Measurements from ENCODE around the gene THAP10.
A peak's percentile ranks its signal among the peaks of the same experiment; 100 is the strongest.

Gene THAP10

DNA sequence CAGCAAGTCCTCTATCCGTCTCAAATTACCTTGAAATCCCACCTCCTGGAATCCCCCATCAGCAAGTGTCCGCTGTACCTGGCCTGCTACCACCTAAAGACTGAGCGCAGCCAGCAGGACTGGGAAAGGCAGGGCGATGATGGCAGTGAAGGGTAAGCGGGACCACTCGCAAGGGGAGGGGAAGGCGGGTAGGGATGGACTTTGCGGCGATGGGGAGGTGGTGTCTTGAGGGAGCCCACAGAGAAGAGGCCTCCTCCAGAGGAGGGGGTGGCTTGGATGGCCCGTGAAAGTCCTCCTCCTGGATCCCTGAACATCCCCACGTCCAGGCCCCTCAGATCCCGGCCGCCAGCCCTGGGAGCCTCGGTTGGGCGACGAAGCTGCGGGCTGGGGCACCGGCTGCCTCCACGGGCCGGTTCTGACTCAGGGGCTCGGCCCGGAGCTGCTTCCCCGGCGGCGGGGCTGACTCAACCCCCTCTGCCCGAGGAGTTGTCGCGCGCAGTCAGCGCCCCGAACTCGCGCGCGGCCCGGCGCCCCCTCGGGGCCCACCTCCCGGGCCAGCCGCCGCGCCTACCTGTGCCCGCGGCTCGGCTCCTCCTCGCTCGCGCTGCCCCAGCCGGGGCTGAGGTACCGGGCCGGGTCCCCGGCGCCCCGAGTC lies 38.8 kb downstream of the THAP10 start:
- DNase-seq = peak; percentile 31

DNA sequence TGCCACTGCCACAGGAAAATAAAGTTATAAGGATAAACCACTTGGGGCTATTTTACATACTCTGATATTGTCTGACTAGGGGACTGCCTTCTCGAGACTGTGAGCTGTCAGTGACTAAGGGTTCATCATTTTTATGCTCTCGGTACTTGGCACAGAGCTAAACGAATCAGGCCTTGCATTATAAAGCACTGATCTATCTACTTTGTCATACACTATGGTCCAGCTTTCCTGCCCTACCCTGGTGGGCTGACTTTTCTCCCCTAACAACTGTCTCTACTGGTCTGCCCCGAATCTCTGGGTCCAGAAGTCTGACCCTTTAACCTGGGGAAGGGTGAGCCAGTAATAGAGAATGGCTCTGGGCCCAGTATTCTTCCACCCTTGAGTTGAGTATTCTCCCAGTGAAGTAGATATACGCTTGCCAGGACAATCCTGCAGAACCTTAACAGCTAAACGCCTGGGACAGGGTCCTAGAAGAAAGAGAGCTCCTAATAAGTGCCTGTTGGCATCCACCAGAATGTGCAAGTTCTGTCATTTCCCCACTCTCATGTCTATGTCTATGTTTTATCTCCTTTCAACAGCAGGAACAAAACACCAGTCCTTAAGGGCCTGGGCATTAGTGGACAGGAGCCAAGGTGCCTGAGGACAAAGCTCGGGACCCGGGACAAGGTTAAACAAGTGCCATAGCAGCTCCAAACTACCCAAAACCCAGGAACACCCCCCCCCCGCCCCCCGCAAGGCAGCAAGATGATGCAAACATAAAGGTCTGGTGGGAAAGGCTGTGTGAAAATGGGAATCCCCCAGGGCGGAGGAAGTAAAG lies 39.5 kb downstream of the THAP10 start:
- DNase-seq = no peak

DNA sequence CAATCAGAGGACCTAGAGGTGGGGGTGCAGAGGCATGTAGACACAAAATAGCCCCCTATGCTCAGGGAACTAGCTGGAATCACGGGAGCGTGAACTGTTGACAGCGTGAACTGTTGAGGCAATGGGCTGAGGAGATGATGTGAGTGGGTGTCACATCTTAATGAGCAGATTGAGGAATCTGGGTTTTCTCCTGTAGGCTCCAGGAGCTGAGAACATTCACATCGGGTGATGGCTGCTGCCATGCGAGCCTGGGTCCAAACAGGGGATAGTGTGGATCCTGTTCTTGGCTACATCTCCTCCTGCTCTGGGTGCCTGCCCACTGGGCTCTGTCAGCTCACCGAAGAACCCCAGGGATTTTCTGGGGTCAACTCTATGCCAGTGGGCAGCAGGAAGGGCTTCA lies 40.3 kb downstream of the THAP10 start:
- DNase-seq = no peak

DNA sequence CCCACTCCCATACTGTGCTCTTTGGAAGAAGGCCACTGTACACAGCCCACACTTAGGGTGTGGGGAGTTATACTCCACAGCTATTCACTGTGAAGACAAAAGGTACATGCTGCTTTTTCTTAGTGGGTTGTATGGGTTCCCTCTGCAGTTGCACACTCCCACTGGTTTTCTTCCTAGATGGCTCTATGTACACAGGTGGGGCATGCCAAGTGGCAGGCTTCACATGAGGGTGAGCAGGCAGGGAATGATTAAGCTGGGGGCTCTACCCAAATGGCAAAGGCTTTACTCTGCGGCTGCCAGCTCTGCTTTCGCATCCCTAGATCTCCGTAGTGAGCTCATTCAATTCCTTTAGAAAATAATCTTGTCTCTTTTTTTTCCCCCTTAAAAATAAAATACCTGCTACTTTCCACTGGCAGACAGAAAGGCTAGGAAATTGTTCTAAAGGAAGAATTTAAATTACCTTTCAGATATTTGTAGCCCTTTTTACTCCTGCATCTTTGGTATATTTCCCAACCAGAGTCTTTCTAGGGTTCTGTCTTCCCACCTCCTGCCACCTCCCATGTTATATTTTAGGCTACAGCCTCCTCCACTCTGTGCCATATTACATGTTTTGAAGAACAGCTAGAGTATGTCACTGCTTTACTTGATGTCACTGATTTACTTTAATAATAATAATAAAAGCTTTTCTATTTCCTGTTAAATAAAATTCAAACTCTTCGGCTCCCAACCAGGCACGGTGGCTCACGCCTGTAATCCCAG lies 46.5 kb downstream of the THAP10 start:
- DNase-seq = no peak

DNA sequence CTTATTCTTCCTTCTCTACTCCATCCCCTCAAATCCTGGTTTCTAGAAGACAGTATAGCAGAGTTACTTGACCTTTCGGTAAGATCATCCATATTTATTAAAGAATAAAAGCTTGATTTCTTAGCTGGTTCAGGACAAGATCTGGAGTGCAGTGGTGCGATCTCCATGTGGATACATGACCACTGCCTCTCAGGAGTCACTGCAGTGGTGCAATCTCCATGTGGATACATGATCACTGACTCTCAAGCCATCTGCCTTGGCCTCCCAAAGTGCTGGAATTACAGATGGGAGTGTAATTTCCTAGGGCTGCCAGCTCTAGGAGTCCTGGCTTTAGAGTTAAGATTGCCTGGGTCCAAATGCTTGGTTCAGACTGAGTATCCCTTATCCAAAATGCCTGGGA lies 54.8 kb downstream of the THAP10 start:
- no peak for DNase-seq

DNA sequence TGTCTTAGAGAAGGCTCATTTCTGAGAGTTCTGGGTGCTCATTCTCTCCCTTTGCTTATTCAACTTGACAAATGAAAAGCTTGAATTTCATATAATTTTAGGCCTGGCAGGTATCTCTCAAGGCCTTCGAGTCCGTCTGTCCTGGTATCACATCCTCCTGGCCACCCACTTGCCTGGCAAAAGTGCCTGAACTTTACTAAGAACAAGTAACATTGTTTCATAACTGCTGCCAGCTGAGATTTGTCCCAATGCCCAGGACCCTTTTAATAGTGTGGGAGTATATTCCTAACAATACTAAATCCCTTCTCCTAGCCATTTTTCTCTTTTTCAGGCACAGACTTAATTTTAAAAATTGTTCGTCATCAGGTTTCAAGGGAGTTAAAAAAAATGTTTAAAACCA lies 56.4 kb downstream of the THAP10 start:
- DNase-seq = no peak

DNA sequence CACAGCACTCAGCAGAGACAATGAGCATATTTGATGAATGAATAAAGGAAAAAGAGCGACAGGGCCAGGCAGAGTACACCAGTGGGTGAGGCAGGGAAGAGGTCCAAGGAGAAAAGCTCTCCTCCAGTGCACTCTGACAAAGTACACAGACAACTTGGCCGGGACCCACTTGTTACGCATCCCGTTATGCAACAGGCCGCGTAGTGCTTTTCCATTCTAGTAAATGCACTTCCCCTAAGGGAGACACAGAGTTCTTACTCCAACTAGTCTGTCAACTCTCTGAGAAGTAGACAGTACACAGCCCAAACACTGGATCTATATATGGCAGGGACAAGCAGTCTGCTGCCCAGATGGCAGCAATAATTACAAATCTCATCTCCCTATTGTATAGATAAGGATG lies 56.8 kb downstream of the THAP10 start:
- no peak for DNase-seq

DNA sequence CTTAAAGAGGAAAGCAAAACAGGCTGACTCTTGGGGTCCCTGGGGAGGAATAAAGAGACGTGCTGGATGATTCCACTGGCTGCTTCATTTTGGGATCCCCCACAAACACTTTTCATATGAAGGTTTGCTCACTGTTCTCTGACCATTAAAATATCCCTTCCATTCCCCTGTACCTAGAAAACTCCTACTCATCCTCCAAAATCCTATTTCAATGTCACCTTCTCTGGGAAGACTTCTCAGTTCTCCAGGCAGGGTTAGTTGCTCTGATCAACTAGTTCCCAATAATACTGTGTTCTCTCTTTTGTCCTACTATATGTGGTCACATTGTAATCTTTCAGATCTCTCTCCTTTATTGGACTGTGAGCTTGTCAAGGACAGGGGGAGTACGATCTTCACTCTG lies 57.2 kb downstream of the THAP10 start:
- peak; percentile 14 for DNase-seq

DNA sequence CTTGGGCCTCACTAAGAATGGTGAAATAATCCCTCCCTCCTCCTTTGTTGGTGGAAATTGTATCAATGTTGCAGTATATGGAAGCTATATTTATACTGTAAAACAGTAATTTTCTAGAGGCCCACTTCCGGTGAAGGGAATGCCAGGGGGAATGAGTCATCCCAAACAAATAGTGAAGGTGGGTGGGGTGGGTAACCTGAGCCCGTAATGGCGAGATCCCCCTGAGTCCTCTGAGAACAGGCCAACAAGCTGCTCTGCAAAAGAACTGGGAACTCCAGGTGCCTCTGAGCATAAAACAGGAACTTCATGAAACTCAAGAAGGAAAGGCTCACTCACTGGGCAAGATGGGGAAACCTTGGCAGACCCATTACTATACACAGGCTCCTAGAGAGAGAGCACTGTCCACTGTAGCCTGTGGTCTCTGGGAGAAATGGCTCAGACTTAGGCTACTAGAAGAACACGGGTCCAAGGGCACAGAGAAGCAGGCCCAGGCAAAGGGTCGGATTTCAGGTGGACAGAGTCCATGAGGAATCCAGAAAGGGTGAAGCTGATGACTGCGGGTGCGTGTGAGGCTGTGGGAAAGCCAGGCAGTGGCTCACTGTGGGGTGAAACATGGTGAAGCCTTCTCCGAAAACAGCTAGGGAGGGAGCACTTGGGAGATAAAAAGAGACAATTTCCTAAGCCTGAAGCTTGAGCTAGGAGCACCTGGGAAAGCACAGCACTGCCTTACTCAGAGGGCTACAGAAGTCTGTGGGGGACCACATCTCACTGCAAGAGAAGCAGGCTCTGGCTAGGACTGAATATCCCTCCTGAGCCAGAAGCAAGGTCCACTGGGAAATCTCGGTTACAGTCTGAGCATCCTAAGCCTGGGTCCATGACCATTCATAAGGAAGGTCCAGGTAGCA lies 58.1 kb downstream of the THAP10 start:
- DNase-seq = peak; percentile 87

DNA sequence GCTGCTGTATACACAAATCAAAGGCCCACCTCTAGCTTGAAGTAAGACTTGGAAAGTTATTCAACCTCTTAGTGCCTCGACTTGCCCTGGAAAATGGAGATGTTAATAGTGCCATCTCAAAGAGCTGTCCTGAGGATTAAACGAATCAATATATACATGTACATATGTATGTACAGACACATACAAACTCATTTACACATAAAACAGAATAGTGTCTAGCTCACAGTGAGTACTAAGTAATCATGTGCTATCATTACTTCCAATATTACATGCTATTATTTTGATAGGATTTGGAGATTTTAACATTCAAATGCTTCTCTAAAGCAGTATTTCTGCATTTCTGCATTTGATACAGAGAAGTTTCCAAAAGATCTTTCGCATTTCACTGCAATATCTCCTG lies 58.8 kb downstream of the THAP10 start:
- DNase-seq = no peak

DNA sequence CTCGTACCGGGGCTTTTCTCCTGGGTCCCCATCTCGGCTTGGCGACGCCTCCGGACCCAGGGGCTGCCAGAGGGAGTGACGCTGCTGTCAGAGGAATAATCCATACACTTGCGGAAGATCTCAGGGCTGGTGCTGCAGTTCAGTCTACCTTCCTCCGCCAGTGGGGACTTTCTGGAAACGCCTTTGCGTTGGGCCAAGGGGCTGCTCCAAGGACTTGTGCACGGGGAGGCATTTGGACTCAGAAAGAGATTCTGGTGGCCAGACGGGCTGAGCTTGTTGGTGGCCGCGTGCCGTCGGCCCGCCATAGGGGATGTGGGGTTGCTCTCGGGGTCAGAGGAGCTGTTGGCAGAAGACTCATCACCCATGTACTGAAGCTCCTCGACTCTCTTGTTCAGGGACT lies 60.1 kb downstream of the THAP10 start:
- DNase-seq = no peak
